ENCODE results near the gene BLMH. TPM values are rescaled to one million over a fixed set of nuclear protein-coding genes. Genes with fewer than 3 reads are reported as not detected.

The BLMH gene, protein sequence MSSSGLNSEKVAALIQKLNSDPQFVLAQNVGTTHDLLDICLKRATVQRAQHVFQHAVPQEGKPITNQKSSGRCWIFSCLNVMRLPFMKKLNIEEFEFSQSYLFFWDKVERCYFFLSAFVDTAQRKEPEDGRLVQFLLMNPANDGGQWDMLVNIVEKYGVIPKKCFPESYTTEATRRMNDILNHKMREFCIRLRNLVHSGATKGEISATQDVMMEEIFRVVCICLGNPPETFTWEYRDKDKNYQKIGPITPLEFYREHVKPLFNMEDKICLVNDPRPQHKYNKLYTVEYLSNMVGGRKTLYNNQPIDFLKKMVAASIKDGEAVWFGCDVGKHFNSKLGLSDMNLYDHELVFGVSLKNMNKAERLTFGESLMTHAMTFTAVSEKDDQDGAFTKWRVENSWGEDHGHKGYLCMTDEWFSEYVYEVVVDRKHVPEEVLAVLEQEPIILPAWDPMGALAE
- total RNA-seq (2022; extraction: Qiagen RNA extraction; ENCODE audit: low read depth), result 45.3 to 52.0 TPM (median 50.4 TPM) in 5 replicates

DNA sequence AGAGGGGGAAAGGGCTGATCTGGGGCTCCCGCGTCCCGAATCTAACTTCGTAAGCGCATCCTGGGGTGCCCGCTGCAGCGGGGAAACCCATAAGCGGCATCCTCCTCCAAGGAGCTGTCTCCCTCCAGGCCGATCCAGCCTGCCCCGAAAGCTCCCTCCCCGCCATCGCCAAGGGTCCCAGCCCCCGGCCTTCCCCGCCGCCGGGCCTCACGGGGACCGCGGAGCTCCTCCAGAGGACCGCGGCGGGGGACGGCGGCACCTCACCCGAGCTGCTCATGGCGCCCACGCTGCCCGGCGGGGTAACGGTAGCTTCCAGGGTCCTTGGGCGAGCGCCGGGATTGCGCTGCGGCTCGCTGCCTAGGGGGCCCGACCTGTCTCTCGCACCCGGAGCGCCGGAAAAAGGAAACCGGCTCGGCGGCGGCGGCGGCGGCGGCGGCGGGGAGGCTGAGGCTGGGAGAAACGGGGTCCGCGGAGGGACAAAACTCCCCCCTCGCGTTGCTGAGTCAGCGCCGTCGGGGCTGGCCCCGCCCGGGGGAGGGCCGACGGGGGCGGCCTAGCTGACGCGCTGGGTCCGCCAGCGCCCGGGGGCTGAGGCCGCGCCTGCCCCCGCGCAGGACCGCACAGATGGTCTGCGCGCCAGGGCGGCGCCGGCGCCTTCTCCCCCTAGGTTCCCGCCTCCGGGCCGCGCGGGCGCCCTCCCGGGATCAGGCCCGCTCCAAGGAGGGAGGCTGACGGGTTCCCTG is at the start of gene BLMH:
BLMH (minus strand) TSS at position 402 of the 743 bp plus-strand sequence; CDS start at position 277, 125 bp downstream.

GRCh38 chr17:30333503-30334360 is 42.0 kb upstream of the BLMH start, which contains the start of gene TMIGD1:
TSS of gene TMIGD1 (minus strand) at chr17:30334057. CDS start at chr17:30332133, 1,924 bp downstream.

DNA sequence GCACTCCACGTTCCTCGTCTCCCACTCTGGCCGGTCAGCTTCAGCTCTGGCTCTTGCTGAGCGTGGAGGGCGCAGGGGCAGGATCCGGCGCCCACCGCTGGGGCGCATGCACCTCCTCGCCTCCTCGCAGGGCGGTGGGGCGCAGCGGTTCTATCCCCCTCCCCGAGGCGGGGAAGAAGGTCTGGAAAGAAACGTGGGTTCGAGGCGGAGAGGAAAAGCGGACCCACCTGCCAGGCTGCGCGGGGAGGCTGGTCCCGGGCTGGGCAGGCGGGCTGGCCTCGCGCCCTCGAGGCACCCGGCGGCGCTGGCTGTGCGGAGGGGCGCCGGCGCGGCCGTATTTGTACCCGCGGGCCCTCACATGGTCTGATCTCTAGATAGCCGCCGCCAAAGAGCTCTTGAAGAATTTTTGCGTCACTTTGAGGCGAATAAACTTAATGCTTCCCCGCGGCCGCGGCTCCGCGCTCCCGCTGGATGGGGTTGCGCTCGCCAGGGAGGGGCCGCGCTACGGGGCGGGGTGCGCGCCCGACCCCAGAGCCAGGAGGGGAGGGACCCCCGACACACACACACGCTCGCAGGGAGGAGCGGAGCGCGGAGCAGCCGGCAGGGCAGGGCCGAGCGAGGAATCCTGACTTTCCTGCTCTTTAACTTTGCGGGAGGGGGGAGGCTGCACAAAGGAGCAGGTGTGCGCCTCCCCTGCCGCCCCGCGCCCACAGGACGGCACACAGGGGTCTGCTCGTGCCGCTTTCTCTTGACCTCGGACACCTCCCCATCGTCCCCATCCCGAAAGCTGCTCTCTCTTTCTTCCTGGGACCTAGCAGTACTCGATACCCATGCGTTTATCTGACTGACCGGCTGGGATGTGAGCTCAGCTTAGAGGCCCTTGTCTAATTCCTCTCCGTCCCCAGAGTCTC is 56.1 kb downstream of the BLMH start, which contains the start of gene SLC6A4:
SLC6A4 (minus strand) TSS at position 312 of the 911 bp plus-strand sequence. CDS start 13,739 bp downstream, outside the sequence.

Other genes with a start within 250 kb of the BLMH start
- gene NSRP1, start 175.1 kb downstream of the BLMH start, total RNA-seq (2022; extraction: Qiagen RNA extraction; ENCODE audit: low read depth), result 27.5 to 32.9 TPM (median 32.0 TPM) in 5 replicates
- gene SLC6A4, start 56.2 kb downstream of the BLMH start, total RNA-seq (2022; extraction: Qiagen RNA extraction; ENCODE audit: low read depth), result 0.03 to 0.09 TPM (median 0.09 TPM) in 3 of 5 replicates, not detected in the others
- gene TMIGD1, start 42.1 kb upstream of the BLMH start, total RNA-seq (2022; extraction: Qiagen RNA extraction; ENCODE audit: low read depth), result not detected in 5 replicates
- gene CPD, start 87.0 kb upstream of the BLMH start, total RNA-seq (2022; extraction: Qiagen RNA extraction; ENCODE audit: low read depth), result 22.9 to 35.5 TPM (median 32.4 TPM) in 5 replicates
- 34.4 to 45.5 TPM (median 38.2 TPM) in 5 replicates for gene GOSR1, start 185.5 kb upstream of the BLMH start, total RNA-seq (2022; extraction: Qiagen RNA extraction; ENCODE audit: low read depth)

All from A549 treated with DMSO at 1 μM for 4 hours (cell line).